OCI-M1 (cell line): ENCODE measurements around the gene CCDC158.
A peak's percentile ranks its signal among the peaks of the same experiment; 100 is the strongest.
"Not testable (repeated sequence)": the region's sequence is repeated elsewhere in the genome, so short reads cannot be mapped to it uniquely, and the experiment has no call there.

Source experiments
- DNase-seq: peaks from one replicate; lab custom pipeline; 2025; lab: John Stamatoyannopoulos, UW

CCDC158 gene

DNA sequence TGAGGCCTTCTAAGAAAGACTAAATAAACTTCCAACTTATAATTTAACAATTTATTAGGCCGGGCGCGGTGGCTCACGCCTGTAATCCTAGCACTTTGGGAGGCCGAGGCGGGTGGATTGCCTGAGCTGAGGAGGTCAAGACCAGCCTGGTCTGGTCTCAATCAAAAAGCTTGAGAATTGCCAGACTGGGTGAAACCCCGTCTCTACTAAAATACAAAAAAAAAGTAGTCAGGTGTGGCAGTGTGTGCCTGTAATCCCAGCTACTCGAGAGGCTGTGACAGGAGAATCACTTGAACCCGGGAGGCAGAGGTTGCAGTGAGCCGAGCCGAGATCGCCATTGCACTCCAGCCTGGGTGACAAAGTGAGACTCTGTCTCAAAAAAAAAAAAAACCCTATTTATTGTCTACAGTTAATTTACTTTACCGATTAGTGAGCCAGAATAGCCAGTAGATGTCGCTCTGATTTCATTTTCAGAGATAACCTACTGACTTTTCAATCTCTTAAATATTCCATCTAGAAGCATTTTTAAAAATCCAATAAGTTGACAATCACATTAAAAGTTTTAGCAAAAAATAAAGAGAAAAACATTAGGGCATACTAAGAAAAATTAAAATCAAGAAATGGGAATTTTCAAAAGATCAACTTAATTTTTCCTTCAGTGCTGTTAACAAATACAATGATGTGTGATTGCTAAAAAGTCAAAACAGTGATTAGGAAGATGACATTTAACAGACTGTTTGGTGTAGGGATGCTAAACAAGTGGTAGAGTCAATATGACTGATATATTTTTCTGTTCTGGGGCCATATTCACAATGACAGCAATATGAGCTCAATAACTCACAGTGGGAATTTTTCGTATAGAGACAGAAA, 9.8 kb upstream of the CCDC158 start:
- peak; percentile 81 for DNase-seq

DNA sequence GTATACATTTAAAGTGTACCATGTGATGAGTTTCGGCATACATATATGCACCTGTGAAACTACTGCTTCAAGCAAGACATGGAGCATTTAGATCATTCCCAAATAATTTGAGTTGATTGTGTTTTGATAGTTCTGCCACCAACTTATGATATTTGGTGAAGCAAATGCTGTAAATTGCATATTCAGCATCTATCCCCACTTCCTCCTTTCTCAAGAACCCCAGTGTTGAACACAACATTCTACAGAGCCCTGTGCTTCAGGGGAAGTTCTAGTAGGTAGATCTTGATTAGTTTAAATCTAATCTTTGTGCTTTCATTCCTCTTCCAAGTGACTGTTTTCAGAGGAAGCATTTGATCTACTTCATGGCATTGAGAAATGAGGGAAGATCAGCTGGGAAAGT, 8.7 kb upstream of the CCDC158 start:
- DNase-seq, result peak; percentile 39

DNA sequence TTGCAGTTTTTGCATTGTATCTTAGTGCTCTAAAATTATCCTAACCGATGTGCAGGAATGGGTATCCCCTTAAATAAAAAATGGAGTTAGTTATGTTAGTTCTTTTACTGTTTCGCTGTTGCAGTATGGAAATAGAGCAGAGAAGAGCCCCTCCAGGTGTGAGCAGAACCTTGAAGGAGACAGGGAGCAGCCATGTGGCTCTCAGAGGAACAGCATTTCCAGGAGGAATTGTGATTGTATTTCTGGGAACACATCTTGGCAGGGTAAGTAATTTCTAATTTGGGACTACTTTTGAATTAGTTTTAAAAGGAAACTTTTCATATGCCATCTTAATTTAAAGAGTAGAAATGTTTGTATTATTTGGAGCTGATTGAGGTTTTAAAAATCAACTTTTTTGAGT, 5.3 kb upstream of the CCDC158 start:
- no peak for DNase-seq

DNA sequence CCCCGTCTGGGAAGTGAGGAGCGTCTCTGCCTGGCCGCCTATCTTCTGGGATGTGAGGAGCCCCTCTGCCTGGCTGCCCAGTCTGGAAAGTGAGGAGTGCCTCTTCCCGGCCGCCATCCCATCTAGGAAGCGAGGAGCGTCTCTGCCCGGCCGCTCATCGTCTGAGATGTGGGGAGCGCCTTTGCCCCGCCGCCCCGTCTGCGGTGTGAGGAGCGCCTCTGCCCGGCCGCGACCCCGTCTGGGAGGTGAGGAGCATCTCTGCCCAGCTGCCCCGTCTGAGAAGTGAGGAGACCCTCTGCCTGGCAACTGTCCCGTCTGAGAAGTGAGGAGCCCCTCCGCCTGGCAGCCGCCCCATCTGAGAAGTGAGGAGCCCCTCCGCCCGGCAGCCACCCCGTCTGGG, 2.2 kb upstream of the CCDC158 start:
- DNase-seq, result not testable (repeated sequence)

DNA sequence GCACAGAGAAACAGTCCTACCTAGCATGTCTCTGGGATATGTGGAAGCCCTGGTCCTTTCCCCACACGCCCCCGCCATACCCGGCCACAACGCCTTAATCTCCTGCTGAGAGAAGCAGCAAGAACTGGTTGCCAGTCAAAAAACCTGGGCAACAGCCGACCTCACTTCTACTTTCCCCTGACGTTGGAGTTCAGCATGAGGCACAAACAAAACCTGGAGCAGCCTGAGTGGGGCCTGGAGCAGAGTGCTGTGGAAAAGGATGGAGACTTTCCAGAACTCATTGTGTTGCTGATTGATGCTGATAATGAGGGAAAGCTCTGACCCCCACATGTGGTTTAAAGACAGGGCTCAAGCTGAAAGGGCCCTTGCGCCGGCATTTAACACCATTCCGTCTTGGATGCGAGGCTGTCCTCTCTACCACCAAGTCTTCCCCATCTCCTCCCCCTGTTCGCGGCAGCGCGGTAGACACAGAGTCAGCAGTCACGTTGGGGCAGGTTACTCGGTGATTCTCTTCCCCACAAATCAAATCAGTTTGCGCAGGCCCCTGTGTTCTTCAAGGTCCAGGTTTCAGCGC, 666 bp downstream of the CCDC158 start:
- DNase-seq, result no peak

DNA sequence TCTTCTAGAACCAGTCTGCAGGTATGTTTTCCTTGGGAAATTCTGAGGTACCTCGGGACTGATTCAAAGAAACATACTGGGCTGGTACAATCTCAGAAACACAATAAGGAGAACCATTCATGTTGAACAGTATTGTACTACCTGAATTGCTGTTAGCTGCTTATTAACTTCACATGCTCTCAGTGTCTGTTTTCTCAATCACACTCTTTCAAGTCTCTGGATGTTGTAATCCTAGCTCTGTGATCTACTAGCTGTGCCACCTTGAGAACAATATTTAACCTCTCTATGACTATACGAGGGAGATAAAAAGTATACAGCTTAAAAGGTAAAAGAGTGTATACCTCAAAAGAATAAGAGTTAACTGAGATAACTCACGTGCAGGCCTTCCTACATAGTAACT, 10.3 kb downstream of the CCDC158 start:
- DNase-seq, result no peak

DNA sequence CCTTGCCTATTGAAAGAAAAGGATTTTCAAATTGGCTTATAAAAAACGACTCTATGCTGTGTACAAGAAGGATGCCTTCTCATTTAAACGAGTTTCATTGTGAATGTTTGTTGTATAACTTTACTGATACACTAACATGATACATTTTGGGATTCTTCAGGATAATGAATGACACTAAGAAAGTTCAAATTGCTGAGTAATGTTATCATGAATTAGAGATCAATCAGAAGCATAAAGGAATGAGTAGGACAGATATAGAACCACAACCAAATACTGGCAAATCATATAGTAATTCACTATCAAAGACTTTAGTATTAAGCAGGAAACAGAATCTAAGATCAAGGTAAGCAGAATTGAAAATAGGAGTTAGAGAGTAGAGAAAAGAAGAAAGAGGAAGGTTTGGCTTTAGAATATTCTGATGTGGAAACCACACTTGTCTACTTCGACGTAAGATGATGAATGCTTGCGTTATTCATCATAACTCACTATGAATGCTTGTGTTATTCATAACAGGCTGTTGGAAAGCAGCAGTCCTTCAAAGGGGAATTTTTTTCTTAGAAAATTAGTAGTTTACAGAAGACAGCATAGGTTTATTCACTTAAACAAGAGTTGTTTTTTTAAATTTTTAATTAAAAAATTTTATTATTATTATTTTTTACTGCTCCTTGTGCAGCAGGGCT, 13.4 kb downstream of the CCDC158 start:
- no peak for DNase-seq

DNA sequence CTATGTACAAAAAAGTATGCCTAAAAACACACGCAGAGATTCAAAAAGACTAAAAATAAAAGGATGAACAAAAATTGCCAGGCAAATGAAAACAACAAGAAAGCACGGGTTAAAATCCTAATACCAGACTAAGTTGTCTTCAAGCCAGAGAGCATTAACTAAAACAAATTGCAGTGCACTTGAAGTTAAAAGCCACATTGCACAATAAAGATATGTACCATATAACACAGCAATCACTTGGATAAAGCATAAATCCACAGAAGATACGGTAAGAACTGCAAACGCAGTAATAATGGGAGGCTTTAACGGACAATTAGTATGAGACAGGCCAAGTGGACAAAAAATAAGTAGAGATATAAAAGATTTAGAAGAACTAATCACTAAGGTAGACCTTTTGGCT, 14.9 kb downstream of the CCDC158 start:
- no peak for DNase-seq

DNA sequence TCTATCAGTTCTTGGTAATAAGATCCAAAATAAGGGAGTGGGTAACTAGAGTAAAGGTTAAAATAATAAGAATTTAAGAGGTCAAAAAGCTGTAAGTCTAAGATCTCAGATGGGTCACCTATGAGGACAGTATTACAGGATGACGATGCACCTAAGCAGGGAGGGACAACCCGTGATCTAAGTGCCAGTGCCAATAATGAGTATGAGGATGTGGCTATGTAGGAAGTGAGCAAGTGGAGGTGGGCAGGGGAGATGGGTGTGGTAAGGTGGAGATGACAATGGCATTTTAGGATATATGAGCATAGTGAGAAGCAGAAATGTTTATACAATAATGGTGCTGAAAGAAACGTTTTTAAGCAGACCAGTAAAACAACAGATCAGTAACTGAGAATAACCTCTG, 19.3 kb downstream of the CCDC158 start:
- DNase-seq, result no peak

DNA sequence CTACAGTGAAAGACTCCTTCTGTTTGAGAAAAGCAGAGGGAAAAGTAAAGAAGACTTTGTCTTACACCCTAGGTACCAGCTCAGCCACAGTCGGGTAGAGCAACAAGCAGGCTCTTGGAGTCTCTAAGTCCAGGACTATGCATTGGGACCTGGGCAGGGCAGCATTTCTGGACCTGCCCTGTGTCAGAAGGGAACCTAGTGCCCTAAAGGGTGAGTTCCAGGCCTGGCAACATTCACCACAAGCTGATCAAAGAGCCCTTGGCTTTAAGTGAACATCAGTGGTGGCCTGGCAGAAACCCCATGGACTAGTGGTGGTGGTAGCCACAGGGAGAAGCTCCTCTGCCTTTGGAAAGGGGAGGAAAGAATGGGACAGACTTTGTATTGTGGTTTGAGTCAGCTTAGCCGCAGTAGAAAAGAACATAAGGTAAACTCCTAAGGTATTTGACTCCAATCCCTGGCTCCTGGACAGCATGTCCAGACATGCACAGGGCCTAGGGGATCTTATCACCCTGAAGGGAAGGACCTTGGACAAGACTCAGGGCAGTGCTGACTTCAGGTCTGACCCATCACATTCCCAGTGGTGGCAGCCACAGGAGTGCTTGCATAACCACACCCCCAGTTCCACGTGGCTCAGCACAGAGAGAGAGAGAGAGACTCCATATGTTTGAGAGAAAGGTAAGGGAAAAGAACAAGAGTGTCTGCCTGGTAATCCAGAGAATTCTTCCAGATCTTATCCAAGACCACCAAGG, 32.6 kb downstream of the CCDC158 start:
- DNase-seq, result no peak

DNA sequence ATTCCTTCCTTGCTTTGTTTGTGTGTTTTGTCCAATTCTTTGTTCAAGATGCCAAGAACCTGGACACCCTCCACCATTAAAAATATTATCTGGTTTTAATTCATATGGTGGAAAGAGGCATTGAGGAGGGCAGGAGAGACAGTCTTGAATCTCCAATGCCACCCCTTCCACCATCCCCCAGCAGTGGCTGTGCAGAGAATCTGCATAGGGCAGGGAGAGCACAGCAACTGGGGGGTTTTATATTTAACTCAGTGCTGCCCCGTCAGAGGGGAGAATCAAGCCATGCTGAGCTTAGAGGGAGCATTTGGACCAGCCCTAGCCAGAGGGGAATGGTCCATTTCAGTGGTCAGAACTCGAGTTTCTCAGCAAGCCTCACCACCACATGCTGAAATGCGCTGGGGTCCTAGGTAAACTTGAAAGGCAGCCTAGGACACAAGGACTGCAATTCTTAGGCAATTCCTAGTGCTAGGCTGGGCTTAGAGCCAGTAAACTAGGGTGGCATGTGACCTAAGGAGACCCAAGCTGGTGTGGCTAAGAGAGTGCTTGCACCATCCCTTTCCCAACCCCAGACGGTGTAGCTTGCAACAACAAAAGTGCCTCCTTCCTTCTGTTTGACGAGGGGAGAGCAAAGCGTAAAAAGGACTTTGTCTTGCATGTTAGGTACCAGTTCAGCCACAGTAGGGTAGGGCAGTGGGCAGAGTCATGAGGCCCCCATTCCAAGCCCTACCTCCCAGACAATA, 34.2 kb downstream of the CCDC158 start:
- DNase-seq, result no peak

DNA sequence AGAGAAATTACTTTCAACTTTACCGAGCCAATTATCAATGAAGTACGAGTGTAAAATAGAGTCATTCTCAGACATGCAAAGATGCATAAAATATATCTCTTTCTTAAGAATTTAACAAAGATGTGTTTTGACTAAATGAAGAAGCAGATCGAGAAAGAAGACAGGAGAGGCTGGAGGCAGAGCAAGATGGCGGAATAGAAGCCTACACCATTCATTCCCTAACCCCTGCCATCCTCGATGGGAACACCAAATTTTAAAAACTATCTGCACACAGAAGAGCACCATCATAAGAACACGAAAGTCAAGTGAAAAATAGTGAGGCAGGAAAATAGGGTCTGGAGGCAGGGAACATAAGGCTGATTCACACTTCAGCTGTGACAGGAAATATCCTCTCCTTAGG, 35.0 kb downstream of the CCDC158 start:
- no peak for DNase-seq

DNA sequence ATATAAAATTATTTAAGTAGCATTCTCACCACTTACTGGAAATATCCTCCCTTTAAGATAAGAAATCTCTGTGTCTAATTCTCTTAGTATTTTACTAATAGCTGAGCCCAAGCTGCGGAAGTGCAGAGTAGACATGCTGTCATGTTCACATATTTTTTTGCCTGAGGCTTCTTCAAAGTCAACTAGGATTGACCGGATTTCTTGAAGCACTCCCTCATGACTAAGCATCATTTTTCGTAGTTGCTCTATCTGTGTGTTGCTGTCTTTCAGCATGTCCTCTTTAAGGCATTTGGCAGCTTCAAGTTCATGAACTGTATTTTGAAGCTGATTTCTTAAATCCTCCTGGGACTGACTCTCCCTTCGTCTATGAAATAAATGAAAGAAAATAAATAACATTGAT, 36.9 kb downstream of the CCDC158 start:
- DNase-seq, result no peak

DNA sequence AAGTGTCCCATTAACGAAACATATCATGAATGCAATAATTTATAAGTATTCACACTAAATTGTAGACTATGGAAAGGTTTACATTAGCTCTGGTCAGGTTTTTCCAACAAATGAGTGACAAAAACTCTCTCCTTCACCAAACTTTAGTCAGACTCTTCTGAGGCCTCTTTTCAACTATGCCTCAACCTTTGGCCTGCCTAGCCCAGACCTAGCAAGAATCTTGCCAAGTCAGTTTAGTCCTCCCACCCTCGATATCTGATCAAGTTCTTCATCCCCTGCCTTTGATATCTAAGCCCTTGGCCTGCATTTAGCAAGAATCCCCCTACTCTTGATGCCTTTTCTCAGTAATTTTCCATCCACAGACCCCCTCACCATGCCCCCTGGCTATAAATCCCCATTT, 37.9 kb downstream of the CCDC158 start:
- no peak for DNase-seq

DNA sequence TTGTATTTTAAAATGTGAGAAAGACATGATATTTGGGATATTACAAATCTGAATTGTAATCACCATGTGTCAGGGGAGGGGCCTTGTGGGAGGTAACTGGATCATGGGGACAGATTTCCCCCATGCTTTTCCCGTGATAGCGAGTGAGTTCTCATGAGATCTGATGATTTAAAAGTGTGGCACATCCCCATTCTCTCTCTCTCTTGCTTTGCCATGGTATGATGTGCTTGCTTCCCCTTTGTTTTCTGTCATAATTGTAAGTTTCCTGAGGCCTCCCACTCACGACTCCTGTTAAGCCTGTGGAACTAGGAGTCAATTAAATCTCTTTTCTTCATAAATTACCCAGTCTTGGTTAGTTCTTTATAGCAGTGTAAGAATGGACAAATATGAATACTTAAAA, 39.0 kb downstream of the CCDC158 start:
- no peak for DNase-seq

DNA sequence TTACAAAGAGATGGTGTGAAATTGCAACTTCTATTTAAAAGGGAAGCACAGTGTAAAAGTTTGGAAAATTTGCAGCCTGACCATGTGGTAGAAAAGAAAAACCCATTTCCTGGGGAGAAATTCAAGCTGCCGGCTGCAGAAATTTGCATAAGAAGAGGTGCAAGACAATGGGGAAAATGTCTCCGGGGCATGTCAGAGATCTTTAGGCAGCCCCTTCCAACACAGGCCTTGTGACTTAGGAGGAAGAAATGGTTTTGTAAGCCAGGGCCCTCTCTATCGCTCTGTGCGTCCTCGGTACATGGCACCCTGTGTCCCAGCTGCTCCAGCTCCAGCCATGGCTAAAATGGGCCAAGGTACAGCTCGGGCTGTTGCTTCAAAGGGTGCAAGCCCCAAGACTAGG, 40.4 kb downstream of the CCDC158 start:
- no peak for DNase-seq

DNA sequence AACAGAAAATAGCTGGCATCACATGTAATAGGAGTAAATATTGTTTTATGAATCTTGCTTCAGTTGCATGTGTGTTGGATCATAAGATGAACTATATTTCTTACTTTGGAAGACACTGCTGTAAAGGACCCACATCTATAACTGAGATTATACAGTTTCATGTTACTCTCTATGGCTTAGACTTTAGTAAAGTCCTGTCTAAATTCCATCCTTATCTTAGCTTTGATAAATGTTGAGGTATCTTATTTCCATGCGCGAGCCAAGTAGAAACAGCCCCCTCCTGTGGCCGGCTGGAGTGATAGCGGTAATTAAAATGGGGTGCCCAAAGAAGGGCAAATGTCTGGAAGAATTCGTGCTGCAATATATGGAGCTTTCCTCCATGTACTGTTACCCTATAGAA, 43.0 kb downstream of the CCDC158 start:
- peak; percentile 49 for DNase-seq

DNA sequence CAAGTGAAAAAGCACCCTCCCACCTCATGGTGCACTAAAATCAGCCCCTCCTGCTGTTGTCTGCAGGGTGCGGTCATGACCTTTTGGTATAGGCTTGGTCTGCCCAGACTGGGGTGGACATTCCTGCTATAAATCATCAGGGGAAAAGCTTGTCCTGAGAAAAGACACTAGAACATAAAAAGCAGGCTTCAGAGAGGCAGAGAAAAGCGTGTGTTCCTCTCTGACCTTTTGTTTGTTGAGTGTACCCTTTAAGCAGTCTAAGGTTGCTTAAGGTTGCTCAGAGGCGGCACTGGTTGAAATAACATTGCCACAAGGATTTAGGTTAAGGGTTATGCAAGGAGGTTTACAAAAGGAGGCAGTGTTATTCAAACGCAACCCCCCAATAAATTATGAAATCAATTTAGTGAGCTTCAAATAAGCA, 43.5 kb downstream of the CCDC158 start:
- no peak for DNase-seq

DNA sequence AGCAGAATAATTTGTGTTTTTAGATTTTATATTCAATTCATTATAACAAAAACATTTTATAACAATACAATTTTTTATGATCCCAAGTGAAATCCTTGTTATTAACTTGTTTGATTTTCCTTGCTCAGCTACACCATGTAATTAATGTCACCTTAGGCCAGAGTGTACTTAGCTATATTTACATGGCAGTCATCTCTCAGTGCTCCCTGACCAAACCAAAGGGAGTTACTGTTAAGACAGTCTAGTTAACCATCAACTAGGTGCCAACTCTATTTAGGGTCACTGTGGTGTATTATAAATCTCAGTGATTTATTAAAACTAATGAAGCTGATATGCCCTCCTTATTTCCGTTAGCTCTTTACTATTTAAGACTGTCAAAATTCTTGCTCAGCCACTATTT, 44.4 kb downstream of the CCDC158 start:
- DNase-seq, result no peak

DNA sequence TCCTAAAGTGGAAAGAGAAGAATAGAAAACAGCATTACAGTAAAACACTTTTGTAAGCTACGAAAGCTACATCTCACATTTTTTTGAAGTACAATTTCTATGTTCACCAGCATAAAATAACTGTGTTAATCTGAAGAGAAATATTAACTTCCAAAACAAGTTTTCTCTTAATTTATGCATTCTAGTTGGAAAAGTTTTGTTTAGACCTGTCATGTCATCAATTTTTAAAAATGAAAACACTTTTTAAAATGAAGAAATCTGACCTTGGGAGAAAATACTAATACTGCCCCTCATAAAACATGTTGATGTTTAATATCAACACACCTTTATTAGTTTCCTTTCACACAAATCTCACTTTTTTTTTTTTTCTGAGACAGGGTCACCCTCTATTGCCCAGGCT, 45.2 kb downstream of the CCDC158 start:
- DNase-seq, result no peak

DNA sequence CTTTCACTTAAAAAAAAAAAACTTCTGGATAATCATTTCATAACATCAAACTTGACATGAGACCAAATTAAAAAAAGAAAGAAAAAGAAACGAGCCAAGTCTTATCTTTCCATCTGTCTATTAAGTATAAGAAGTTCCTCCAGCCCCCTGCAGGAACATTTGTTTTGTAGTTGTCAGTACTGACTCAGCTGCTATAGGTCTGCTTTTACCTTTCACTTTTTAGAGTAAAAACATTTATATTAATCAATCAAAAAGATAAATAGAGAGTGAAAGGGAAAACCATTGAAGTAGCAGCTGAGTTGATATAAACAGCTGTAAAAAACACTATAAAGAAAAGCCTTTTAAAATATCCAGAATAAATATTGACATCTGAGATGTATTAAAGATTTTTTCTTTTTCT, 46.1 kb downstream of the CCDC158 start:
- peak; percentile 47 for DNase-seq
